CD4-positive, alpha-beta T cell (primary cell): ENCODE data around the gene MRGPRD. TPM values are rescaled to one million over a fixed set of nuclear protein-coding genes. Genes with fewer than 3 reads are reported as not detected.
A peak's percentile ranks its signal among the peaks of the same experiment; 100 is the strongest.

ENCODE experiments used
- ATAC-seq: fragments of 200-7000 bp; cut with Tn5 transposase; one replicate; pipeline ENCODE4 v1.10.0; 2022; ENCODE audit warnings: mild to moderate bottlenecking; ENCODE audit not compliant: poor library complexity
- CTCF ChIA-PET: fragments of 350-600 bp; sonication (Branson Sonifier 250); formaldehyde crosslinking; loops from one replicate; lab custom pipeline; 2021; ENCODE audit warnings: antibody characterized with exemption, inconsistent platforms; lab: Charles Lee
- POLR2A ChIA-PET: fragments of 350-600 bp; sonication (Branson Sonifier 250); formaldehyde crosslinking; loops from one replicate; lab custom pipeline; 2021; ENCODE audit warnings: antibody characterized with exemption, inconsistent platforms; lab: Charles Lee
- DNase-seq, 14 experiments: peaks; one replicate each; pipeline ENCODE4 v3.0.0-alpha.2; 2013 to 2020; ENCODE audit warnings: mixed read lengths in 2 of 14
- H3K27ac ChIP-seq, 2 donors: one replicate each; pipeline versions ENCODE4 v1.5.1 to v1.7.0; 2013; ENCODE audit warnings: low read length in 2 of 2, low read depth in 1 of 2, mild to moderate bottlenecking in 1 of 2
- H3K27me3 ChIP-seq, 2 experiments: 1 replicate in 1 of 2; 2 replicates in 1 of 2; pipeline versions ENCODE4 v1.6.1 to v1.7.0; 2013; ENCODE audit warnings: low read length in 2 of 2, control low read depth in 1 of 2, mild to moderate bottlenecking in 1 of 2, moderate library complexity in 1 of 2; ENCODE audit not compliant: insufficient read depth in 2 of 2, control insufficient read depth in 1 of 2
- H3K36me3 ChIP-seq: one replicate; pipeline ENCODE4 v1.6.1; 2013; ENCODE audit warnings: low read length, control low read depth; ENCODE audit not compliant: insufficient read depth
- H3K4me1 ChIP-seq: one replicate; pipeline ENCODE4 v1.6.1; 2013; ENCODE audit warnings: low read length, control low read depth; ENCODE audit not compliant: insufficient read depth
- H3K4me3 ChIP-seq: one replicate; pipeline ENCODE4 v1.5.1; 2013; ENCODE audit warnings: mild to moderate bottlenecking, low read length, moderate library complexity
- H3K9me3 ChIP-seq, 2 experiments: 1 replicate in 1 of 2; 2 replicates in 1 of 2; pipeline versions ENCODE4 v1.6.1 to v1.7.0; 2013; ENCODE audit warnings: low read length in 2 of 2, mild to moderate bottlenecking in 2 of 2, control low read depth in 1 of 2, moderate library complexity in 1 of 2; ENCODE audit not compliant: control insufficient read depth in 1 of 2, insufficient read depth in 1 of 2
- H3K27ac Mint-ChIP-seq: one replicate; pipeline ENCODE4 v1.8.0; 2020; ENCODE audit warnings: mixed read lengths
- H3K27me3 Mint-ChIP-seq: one replicate; pipeline ENCODE4 v1.8.0; 2021; ENCODE audit warnings: mixed read lengths
- H3K36me3 Mint-ChIP-seq: one replicate; pipeline ENCODE4 v1.8.0; 2021; ENCODE audit warnings: low read depth, mixed read lengths
- H3K4me1 Mint-ChIP-seq: one replicate; pipeline ENCODE4 v1.8.0; 2021; ENCODE audit warnings: low read depth, mixed read lengths
- H3K4me3 Mint-ChIP-seq: one replicate; pipeline ENCODE4 v1.8.0; 2020; ENCODE audit warnings: mild to moderate bottlenecking, mixed read lengths
- H3K9me3 Mint-ChIP-seq: one replicate; pipeline ENCODE4 v1.8.0; 2020; ENCODE audit warnings: mixed read lengths
- CTCF ChIP-seq: fragments of 200-600 bp; IDR thresholded peaks from one replicate; pipeline ENCODE4 v1.8.0; 2022; ENCODE audit warnings: antibody characterized with exemption, mild to moderate bottlenecking
- intact Hi-C, 2 experiments: fragments of 100-400 bp; cut with DNase I in 1 of 2; cut with micrococcal nuclease in 1 of 2; formaldehyde crosslinking; loops; one replicate each; pipeline versions ENCODE4 v1.15.1 to v1.9.0; 2023 to 2025; cut with DNase I, micrococcal nuclease
- total RNA-seq, 174 experiments: library from RNA in 2 of 174; stranded (reverse) in 2 of 174; gene quantifications; one replicate each; pipeline ENCODE4 v1.2.3 and lab custom pipeline; 2021 to 2026

Gene MRGPRD
- total RNA-seq, 2 experiments from 2014 or later, result not detected

- Mint-ChIP-seq H3K9me3 (no peaks in the 10 kb centered on the region), H3K27ac (no peak overlapping the region), H3K4me3 (no peak overlapping the region), H3K4me1 (peaks cover 17% of the 10 kb centered on the region), H3K27me3 (peaks cover 5% of the 10 kb centered on the region), H3K36me3 (peaks cover 5% of the 10 kb centered on the region)
- intact Hi-C loops, result loop anchor here in 1 of 2 experiments (10.0 kb wide), 1 partner anchor 684 kb away; the partner anchor contains the start of gene CCND1
- Histone ChIP-seq H3K27ac (no peak overlapping the region), H3K36me3 (no peaks in the 10 kb centered on the region), H3K4me1 (peaks cover 50% of the 10 kb centered on the region), H3K9me3 (peaks cover 0 to 16% of the 10 kb centered on the region in 2 experiments), H3K27me3 (peaks cover 0 to 5% of the 10 kb centered on the region in 2 experiments), H3K4me3 (no peak overlapping the region)
- DNase-seq (no peak), ATAC-seq (no peak)
- ChIA-PET CTCF (no interaction called here), POLR2A (no interaction called here)
- TF ChIP-seq CTCF, result no peak
These were observed 19.5 kb downstream of the MRGPRD start for GRCh38 chr11:68961245-68961644.

- ChIA-PET POLR2A (no interaction called here), CTCF (no interaction called here)
- no peak overlapping the region for H3K27ac ChIP-seq
- Mint-ChIP-seq H3K36me3 (peaks cover 5% of the 10 kb centered on the region), H3K27me3 (peaks cover 5% of the 10 kb centered on the region), H3K4me1 (peaks cover 9% of the 10 kb centered on the region), H3K9me3 (no peaks in the 10 kb centered on the region), H3K27ac (no peak overlapping the region), H3K4me3 (no peak overlapping the region)
- H3K4me3 ChIP-seq, result no peak overlapping the region
- peaks cover 0 to 16% of the 10 kb centered on the region in 2 experiments for H3K9me3 ChIP-seq
- TF ChIP-seq CTCF, result no peak
- peaks cover 47% of the 10 kb centered on the region for H3K4me1 ChIP-seq
- H3K36me3 ChIP-seq, result no peaks in the 10 kb centered on the region
- no peak for ATAC-seq
- H3K27me3 ChIP-seq, result peaks cover 0 to 5% of the 10 kb centered on the region in 2 experiments
- DNase-seq, result no peak
- intact Hi-C loops, result loop anchor here in 1 of 2 experiments (10.0 kb wide), 1 partner anchor 684 kb away; the partner anchor contains the start of gene CCND1
These were observed 20.3 kb downstream of the MRGPRD start for GRCh38 chr11:68960294-68961071.

- peaks cover 0 to 16% of the 10 kb centered on the region in 2 experiments for H3K9me3 ChIP-seq
- no peak overlapping the region for H3K27ac ChIP-seq
- intact Hi-C loops, result loop anchor here in 1 of 2 experiments (5.0 to 10.0 kb wide), 2 partner anchors 128 to 685 kb away; partner anchors contain the start of gene CCND1
- no peak overlapping the region for H3K4me3 ChIP-seq
- TF ChIP-seq CTCF, result no peak
- H3K4me1 Mint-ChIP-seq, result peaks cover 9% of the 10 kb centered on the region
- H3K36me3 ChIP-seq, result no peaks in the 10 kb centered on the region
- ChIA-PET CTCF (no interaction called here), POLR2A (no interaction called here)
- H3K4me3 Mint-ChIP-seq, result no peak overlapping the region
- peaks cover 46% of the 10 kb centered on the region for H3K4me1 ChIP-seq
- H3K27me3 ChIP-seq, result peaks cover 0 to 5% of the 10 kb centered on the region in 2 experiments
- H3K9me3 Mint-ChIP-seq, result no peaks in the 10 kb centered on the region
- H3K27me3 Mint-ChIP-seq, result peaks cover 5% of the 10 kb centered on the region
- H3K36me3 Mint-ChIP-seq, result peaks cover 5% of the 10 kb centered on the region
- ATAC-seq, result no peak
- peak in 1 of 14 experiments; percentile 9 for DNase-seq
- no peak overlapping the region for H3K27ac Mint-ChIP-seq
These were observed 21.1 kb downstream of the MRGPRD start for GRCh38 chr11:68959465-68960293.
